RKO (cell line): Measurements from ENCODE around the gene IQCE.
"Not testable (repeated sequence)": the region's sequence is repeated elsewhere in the genome, so short reads cannot be mapped to it uniquely, and the experiment has no call there.

ENCODE experiments used
- DNase-seq: peaks from one replicate; pipeline ENCODE4 v3.0.0-alpha.2; 2016; ENCODE audit warnings: low spot score

The IQCE gene

GRCh38 chr7:2576742-2577491 lies 18.1 kb downstream of the IQCE start:
- no peak for DNase-seq

- DNase-seq, result no peak
These were observed 19.3 kb downstream of the IQCE start for GRCh38 chr7:2577914-2578680.

- no peak for DNase-seq
These were observed 21.9 kb downstream of the IQCE start for GRCh38 chr7:2580636-2581035.

GRCh38 chr7:2582006-2582735 lies 23.4 kb downstream of the IQCE start:
- no peak for DNase-seq

DNA sequence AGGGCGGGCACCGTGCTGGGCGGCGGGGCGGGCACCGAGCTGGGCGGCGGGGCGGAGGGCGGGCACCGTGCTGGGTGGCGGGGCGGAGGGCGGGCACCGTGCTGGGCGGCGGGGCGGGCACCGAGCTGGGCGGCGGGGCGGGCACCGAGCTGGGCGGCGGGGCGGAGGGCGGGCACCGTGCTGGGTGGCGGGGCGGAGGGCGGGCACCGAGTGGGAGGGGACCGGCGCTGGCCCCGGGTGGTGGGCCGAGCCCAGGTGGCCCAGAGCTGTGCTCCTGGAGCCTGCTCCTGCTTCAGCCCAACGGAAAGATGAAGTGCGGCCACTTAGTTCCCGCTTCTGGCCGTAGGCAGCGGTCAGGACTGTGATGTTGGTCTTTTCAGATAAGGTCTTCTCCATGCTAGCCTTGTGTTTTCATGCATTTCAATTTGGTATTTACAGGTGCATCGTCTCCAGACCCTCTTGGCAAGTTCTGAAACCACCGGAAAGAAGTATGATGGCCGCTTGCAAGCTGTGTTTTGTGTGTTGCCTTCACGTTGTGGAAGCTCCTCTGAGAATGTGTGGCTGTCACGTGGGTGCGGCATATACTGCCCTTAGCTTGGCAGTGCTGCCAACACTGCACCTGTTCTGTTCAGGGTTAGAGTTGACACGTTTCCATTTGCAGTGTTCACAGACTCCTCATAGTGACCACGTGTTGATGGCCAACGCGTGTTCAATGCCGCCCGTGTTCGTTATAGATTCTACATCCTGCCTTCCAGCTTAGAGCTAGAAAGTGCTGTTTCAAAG lies 25.2 kb downstream of the IQCE start:
- no peak for DNase-seq

GRCh38 chr7:2585446-2585845 lies 26.7 kb downstream of the IQCE start:
- DNase-seq, result no peak

DNA sequence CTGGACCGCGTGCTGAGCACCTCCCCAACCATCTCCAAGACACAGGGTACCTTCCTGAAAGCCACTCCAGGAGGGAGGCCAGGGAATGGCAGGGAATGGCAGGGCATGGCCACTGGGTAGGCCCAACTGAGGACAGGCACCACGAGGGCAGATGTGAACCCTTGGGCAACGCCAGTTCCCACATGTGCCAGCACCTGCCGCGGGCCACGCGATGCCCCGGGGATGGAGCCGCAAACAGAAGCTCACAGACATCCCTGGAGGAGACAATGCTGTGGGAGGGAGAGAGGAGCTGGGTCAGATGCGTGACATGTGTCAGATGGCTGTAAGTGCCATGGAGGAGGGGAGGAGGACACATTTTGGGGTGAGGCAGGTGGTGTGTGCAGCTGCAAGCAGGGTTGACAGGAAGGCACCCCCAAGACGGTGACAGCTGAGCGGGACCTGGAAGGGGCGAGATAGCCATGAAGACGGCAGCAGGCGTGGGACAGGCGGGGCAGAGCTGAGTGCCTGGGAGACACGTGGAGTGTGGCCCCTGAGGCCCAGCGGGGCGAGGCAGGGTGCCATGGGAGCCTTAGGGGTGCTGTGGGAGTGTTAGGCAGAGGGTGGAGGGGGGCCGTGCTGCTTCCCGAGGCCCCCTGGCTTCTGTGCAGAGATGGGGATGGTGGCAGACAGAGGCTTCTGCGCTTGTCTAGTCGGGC lies 27.7 kb downstream of the IQCE start:
- DNase-seq, result no peak

DNA sequence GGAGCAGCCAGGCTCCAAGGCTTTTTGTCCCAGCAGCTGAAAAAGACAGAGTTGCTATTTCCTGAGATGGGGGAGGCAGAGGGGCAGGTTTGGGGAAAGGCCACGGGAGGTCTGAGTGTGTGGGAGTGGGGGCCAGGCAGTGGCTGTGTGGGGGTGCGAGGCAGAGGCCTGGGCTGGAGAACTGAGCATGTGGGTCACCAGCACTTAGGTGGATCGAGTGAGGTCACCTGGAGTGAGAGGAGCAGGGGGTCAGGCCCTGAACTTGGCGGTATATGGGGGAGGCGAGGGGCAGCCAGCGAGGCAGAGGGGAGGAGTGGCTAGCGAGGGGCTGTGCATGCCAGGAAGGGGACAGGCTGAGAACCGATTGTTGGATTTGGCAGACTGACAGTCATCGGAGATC lies 28.4 kb downstream of the IQCE start:
- no peak for DNase-seq

DNA sequence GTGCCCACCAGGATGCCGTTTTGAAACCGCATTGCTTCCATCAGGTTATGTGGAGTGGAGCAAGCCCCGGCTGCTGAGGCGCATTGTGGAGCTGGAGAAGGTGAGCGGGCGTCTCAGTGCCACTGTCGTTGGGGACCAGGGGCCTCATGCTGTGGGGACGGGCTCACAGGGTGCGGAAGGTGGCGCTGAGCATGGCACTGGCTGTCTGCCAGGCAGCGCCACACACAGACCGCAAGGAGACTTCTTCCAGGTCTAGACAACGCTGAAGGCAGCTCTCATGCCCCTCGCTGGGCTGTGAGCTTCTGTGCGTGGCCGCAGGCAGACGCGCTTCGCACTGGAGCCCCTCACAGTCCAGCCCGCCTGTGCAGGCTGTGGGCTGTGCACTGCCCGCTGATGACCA lies 29.0 kb downstream of the IQCE start:
- no peak for DNase-seq

GRCh38 chr7:2589341-2589740 lies 30.6 kb downstream of the IQCE start:
- no peak for DNase-seq

- not testable (repeated sequence) for DNase-seq
These were observed 31.2 kb downstream of the IQCE start for GRCh38 chr7:2589941-2590340.

- no peak for DNase-seq
These were observed 33.6 kb downstream of the IQCE start for GRCh38 chr7:2592375-2592865.

DNA sequence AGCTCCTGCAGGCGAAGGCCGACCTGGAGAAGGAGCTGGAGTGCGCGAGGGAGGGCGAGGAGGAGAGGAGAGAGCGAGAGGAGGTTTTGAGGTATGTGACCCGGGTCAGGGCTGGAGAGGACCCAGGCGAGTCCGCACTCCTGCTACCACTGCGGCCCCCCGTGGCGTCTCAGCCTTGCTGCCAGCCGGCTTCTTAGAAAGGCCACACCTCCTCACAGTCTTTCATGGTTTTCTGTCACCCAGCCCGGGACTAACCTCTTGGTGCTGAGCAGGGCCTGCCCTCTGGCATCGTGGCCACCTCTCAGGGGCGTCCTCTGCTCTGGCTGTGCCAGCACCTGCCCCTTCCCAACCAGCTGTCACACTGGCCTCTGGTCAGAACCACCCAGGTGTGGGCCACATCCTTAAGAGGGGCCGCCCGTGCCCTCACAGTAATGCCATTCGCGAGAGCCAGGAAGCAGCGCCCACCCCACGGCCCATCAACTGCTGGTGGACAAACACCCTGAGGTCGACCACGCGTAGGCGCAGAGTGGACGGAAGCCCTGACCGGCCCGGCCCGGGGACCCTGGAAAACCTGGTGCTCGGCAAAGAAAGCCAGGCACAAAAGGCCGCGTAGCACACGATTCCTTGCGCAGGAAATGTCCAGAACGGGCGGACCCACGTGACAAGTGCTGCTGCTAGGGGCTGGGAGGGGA lies 34.4 kb downstream of the IQCE start:
- DNase-seq, result no peak

GRCh38 chr7:2594599-2594998 lies 35.8 kb downstream of the IQCE start:
- no peak for DNase-seq

GRCh38 chr7:2595258-2595860 lies 36.6 kb downstream of the IQCE start:
- no peak for DNase-seq

GRCh38 chr7:2596464-2597272 lies 37.9 kb downstream of the IQCE start:
- no peak for DNase-seq

DNA sequence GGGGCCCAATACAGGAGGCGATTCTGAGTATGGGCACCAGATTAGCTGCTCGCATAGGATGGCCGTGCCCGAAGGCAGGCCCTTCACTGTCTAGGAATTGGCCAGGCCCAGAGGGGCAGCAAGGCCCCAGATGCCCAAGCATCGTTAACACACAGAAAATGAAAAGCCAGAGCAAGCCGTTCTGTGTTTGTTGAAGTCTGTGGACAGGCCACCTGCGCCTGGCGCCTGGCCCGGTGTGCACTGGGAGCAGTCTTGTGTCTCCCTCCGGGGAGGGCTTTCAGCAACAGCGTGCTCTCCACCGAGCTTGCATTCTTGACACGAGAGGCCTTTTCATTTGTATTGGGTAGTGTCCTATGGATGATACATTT lies 38.5 kb downstream of the IQCE start:
- no peak for DNase-seq

- DNase-seq, result no peak
These were observed 39.5 kb downstream of the IQCE start for GRCh38 chr7:2598154-2598823.

DNA sequence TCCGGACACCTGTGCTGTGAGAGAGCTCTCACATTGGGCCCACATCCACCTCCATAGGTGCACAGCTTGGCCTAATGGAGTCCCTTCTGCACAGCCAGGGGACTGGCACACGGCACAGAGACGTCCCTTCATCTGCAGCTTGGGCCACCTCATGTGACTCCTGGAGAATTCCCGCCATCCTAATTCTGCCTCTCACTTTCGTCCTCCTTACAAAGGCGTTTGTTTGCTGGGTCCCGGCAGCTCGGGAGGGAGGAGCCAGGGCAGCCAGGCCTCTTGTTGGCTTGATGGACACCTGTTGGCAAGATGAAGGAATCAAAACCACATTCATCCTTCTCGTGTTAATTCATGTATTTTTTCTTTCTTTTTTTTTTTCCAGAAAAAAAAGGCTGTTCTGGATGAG lies 42.3 kb downstream of the IQCE start:
- no peak for DNase-seq
